ENCODE results near the gene FAM83B.

DNA sequence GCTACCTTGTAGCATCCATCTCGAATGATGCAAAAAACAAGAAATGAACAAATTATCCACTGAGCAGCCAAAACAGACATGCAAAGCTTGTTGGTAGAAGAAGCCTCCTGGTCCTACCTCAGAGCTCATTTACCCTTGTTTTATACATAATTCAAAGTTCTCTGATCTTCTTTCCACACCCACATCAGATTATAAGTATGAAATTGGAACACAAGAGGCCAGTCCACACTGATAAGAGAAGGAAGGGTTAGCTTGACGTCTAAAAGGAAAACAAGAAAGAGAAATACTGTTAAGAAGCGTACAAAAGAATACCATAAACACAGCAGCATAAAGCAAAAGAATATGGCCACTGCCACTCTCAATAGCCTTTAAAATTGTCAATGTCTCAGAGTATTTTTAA is 49.7 kb downstream of the FAM83B start:
- TF ChIP-seq, protein P1, sequence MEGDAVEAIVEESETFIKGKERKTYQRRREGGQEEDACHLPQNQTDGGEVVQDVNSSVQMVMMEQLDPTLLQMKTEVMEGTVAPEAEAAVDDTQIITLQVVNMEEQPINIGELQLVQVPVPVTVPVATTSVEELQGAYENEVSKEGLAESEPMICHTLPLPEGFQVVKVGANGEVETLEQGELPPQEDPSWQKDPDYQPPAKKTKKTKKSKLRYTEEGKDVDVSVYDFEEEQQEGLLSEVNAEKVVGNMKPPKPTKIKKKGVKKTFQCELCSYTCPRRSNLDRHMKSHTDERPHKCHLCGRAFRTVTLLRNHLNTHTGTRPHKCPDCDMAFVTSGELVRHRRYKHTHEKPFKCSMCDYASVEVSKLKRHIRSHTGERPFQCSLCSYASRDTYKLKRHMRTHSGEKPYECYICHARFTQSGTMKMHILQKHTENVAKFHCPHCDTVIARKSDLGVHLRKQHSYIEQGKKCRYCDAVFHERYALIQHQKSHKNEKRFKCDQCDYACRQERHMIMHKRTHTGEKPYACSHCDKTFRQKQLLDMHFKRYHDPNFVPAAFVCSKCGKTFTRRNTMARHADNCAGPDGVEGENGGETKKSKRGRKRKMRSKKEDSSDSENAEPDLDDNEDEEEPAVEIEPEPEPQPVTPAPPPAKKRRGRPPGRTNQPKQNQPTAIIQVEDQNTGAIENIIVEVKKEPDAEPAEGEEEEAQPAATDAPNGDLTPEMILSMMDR (IDR thresholded peaks at IDR 0.05 in 2 of 3, conservative IDR thresholded peaks at IDR 0.05 in 1 of 3; ENCODE audit: control insufficient read depth in 2 of 3, extremely low read depth in 1 of 3, insufficient read depth in 1 of 3, low read depth in 3 of 3, low read length in 3 of 3), result no peak
- no peak for TF ChIP-seq SIN3A (IDR thresholded peaks at IDR 0.05; ENCODE audit: low read depth, low read length)

Measured in GM12878 (cell line).